Ovary (tissue), 9 donors: Measurements from ENCODE around the gene SURF1. TPM values are rescaled to one million over a fixed set of nuclear protein-coding genes. Genes with fewer than 3 reads are reported as not detected.
"Not testable (repeated sequence)": the region's sequence is repeated elsewhere in the genome, so short reads cannot be mapped to it uniquely, and the experiment has no call there.

Source experiments
- DNase-seq, 5 donors: peaks; one replicate each; pipeline ENCODE4 v3.0.0-alpha.2; 2019 to 2020
- H3K27ac ChIP-seq, 2 donors: fragments of 200-600 bp; one replicate each; pipeline versions ENCODE4 v1.5.1 to v1.8.0; 2019 to 2022
- H3K27me3 ChIP-seq: fragments of 200-600 bp; one replicate; pipeline ENCODE4 v1.8.0; 2022
- H3K36me3 ChIP-seq: fragments of 200-600 bp; sonication (generic); one replicate; pipeline ENCODE4 v1.5.1; 2019
- H3K4me1 ChIP-seq: one replicate; pipeline ENCODE4 v1.8.1; 2013; ENCODE audit warnings: mild to moderate bottlenecking, moderate library complexity; ENCODE audit not compliant: insufficient read depth
- H3K4me3 ChIP-seq: fragments of 200-600 bp; sonication (generic); one replicate; pipeline ENCODE4 v1.5.1; 2017
- H3K9me3 ChIP-seq, 2 donors: fragments of 200-600 bp in 1 of 2; sonication (generic) in 1 of 2; one replicate each; pipeline versions ENCODE4 v1.5.1 to v1.8.1; 2013 to 2019; ENCODE audit warnings: mild to moderate bottlenecking in 1 of 2, moderate library complexity in 1 of 2
- EP300 ChIP-seq: sonication (generic); formaldehyde crosslinking; IDR thresholded peaks from one replicate; pipeline ENCODE4 v1.6.1; 2017; ENCODE audit warnings: antibody characterized with exemption
- POLR2A ChIP-seq: fragments of 450-650 bp; IDR thresholded peaks from one replicate; pipeline ENCODE4 v1.6.1; 2017; ENCODE audit warnings: antibody characterized with exemption, mild to moderate bottlenecking, moderate library complexity
- WGBS, 3 donors: extraction: QIAGEN DNeasy Blood & Tissue Kit in 1 of 3; methylation state at CpG; one replicate each; pipeline versions ENCODE4 v1.1.5 to v1.1.7; 2013 to 2017; 5-methylcytosine and 5-hydroxymethylcytosine counted together
- intact Hi-C, 4 donors: fragments of 100-400 bp; cut with DNase I; formaldehyde crosslinking; loops; one replicate each; pipeline versions ENCODE4 v1.11.0 to v1.15.1; 2022 to 2023
- polyA plus RNA-seq, 2 donors: library from polyadenylated mRNA; stranded (reverse); fragments of 200-250 nt in 1 of 2; fragments of 350-450 nt in 1 of 2; fragmentation: Illumina TruSeq in 1 of 2; extraction: RNeasy Lipid Tissue Mini Kit (QIAGEN cat#74804) in 1 of 2; gene quantifications; one replicate each; pipeline ENCODE4 v1.2.3, GENCODE V29; 2013 to 2014
- total RNA-seq, 7 donors: library from RNA; depleted of rRNA in 2 of 7; stranded (reverse); fragments of >200 nt in 2 of 7; fragmentation: NEBNext Ultra II Directional in 3 of 7; extraction: Animal tissue kit (Norgen Biotek cat#: 25700) in 3 of 7; gene quantifications; one replicate each; pipeline versions ENCODE4 v1.1.0 to v1.2.4, GENCODE V29; 2016 to 2023
- TF ChIP-seq, protein P1 (sequence below), 3 donors: fragments of 450-650 bp in 2 of 3; fragments of 200-600 bp in 1 of 3; IDR thresholded peaks; one replicate each; pipeline versions ENCODE4 v1.5.1 to v1.8.0; 2016 to 2022; ENCODE audit warnings: antibody characterized with exemption in 3 of 3, mild to moderate bottlenecking in 1 of 3
- donor health status: DM: no; HTN: no; CAD: no; lungs with moderate emphysema.
- donor health status: DM: no; HTN: no; CAD: no.
- donor health status: Bipolar disorder and iron deficiency.
- donor health status: DM: yes; HTN: yes; CAD: no.
- donor health status: DM: no; HTN: no; CAD: no.
- donor health status: DM: yes; HTN: yes; CAD: no.

Gene SURF1
- total and polyA plus RNA-seq, 9 donors = 23.5 to 51.3 (median 35.6) TPM

DNA sequence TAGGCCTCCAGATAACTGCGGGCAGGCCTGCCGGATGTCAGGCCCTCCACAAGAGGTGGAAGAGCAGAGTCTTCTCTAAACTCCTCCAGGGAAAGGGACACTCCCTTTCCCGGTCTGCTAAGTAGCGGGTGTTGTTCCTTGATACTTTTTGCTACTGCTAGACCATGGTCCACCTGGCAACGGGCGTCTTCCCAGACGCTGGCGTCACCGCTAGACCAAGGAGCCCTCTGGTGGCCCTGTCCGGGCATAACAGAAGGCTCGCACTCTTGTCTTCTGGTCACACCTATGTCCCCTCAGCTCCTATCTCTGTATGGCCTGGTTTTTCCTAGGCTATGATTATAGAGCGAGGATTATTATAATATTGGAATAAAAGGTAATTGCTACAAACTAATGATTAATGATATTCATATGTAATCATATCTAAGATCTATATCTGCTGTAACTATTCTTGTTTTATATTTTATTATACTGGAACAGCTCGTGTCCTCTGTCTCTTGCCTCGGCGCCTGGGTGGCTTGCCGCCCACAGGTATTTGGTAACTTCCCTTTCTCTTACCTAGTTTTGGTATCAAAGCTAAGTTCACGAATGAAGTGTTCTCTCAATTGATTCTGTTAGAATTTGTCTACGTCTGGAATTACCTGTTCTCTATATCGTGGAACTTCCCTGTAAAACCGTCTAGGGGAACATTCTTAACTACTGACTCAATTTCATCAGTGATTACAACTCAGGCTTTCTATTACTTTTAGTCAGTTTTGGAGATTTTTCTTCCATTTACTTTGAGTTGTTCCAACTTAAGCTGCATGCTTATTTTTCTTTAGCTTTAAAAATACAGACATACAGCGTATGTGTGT, 26.8 kb downstream of the SURF1 start:
- H3K4me1 ChIP-seq, H3K27ac ChIP-seq, H3K36me3 ChIP-seq, H3K27me3 ChIP-seq, H3K9me3 ChIP-seq, H3K4me3 ChIP-seq: not testable (repeated sequence)
- DNase-seq = peak in 3 of 5 donors; percentile 47 to 66 (median 57)
- intact Hi-C loops = loop anchor here (5.0 to 10.0 kb wide), 3 partner anchors 142 to 147 kb away; no protein-coding TSS in a partner anchor
- TF ChIP-seq, protein P1, sequence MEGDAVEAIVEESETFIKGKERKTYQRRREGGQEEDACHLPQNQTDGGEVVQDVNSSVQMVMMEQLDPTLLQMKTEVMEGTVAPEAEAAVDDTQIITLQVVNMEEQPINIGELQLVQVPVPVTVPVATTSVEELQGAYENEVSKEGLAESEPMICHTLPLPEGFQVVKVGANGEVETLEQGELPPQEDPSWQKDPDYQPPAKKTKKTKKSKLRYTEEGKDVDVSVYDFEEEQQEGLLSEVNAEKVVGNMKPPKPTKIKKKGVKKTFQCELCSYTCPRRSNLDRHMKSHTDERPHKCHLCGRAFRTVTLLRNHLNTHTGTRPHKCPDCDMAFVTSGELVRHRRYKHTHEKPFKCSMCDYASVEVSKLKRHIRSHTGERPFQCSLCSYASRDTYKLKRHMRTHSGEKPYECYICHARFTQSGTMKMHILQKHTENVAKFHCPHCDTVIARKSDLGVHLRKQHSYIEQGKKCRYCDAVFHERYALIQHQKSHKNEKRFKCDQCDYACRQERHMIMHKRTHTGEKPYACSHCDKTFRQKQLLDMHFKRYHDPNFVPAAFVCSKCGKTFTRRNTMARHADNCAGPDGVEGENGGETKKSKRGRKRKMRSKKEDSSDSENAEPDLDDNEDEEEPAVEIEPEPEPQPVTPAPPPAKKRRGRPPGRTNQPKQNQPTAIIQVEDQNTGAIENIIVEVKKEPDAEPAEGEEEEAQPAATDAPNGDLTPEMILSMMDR (IDR thresholded peaks at IDR 0.05) = peak; percentile 21 to 58 (median 46)
- WGBS, 3 donors = 49 to 55% (median 52%) methylated on average over 21 of the region's 21 CpGs

DNA sequence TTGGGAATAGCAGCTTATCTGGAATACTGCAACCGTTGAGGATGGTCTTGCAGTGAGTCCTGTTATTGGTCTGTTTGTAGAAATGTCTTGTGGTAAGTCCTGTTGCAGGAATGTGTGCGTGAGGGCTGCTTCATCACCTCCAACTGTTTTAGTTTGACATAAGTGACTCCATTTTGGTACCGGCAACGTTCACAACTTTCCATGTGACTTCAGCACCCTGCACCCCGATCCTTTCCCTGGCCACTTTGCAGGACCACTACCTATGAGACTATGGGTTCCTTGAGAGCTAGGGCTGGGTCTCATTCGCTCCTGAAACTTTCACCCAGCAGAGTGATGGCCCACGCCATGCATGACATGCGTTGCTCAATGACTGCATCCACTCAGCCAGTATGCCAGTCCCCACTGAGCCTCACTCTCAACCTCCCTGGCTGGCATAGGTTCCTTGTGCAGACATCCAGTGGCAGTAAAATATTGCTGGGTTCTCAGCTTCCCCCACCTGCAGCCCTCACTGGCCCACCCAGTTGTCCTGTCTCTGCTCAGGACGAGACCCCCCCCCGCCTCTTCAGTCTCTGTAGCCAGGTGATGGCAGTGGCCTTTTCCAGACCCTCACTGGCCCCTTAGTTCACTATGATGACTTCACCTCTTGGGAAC, 28.3 kb downstream of the SURF1 start:
- Histone ChIP-seq H3K4me3 (no peak overlapping the region), H3K27ac (no peak overlapping the region), H3K9me3 (no peaks in the 10 kb centered on the region), H3K36me3 (no peaks in the 10 kb centered on the region), H3K27me3 (no peaks in the 10 kb centered on the region), H3K4me1 (no peaks in the 10 kb centered on the region)
- intact Hi-C loops = loop anchor here in 2 of 4 donors (5.0 to 10.0 kb wide), 2 partner anchors 141 to 143 kb away; no protein-coding TSS in a partner anchor
- TF ChIP-seq, protein P1 (IDR thresholded peaks at IDR 0.05) = no peak
- TF ChIP-seq POLR2A (no peak), EP300 (no peak)
- 86 to 88% (median 88%) methylated on average over 10 of the region's 10 CpGs for WGBS, 3 donors
- DNase-seq = peak in 1 of 5 donors; percentile 22

DNA sequence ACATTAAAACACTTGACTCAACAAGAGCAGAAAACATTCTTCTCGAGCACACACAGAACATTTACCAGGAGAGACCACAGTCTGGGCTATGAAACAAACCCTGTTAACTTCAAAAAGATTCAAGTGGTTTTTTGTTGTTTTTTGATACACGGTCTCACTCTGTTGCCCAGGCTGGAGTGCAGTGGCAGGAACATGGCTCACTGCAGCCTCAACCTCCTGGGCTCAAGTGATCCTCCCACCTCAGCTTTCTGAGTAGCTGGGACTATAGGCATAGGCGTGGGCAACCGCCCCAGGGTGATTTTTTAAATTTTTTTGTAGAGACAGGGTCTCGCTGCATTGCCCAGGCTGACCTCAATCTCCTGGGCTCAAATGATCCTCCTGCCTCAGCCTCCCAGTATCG, 29.3 kb downstream of the SURF1 start:
- not testable (repeated sequence) for H3K27ac ChIP-seq, H3K4me3 ChIP-seq, H3K9me3 ChIP-seq, H3K4me1 ChIP-seq, H3K27me3 ChIP-seq, DNase-seq, H3K36me3 ChIP-seq
- intact Hi-C loops = loop anchor here in 2 of 4 donors (5.0 to 10.0 kb wide), 2 partner anchors 140 to 142 kb away; no protein-coding TSS in a partner anchor
- whole genome bisulfite sequencing, 3 donors = 83 to 89% (median 84%) methylated on average over 6 of the region's 6 CpGs

DNA sequence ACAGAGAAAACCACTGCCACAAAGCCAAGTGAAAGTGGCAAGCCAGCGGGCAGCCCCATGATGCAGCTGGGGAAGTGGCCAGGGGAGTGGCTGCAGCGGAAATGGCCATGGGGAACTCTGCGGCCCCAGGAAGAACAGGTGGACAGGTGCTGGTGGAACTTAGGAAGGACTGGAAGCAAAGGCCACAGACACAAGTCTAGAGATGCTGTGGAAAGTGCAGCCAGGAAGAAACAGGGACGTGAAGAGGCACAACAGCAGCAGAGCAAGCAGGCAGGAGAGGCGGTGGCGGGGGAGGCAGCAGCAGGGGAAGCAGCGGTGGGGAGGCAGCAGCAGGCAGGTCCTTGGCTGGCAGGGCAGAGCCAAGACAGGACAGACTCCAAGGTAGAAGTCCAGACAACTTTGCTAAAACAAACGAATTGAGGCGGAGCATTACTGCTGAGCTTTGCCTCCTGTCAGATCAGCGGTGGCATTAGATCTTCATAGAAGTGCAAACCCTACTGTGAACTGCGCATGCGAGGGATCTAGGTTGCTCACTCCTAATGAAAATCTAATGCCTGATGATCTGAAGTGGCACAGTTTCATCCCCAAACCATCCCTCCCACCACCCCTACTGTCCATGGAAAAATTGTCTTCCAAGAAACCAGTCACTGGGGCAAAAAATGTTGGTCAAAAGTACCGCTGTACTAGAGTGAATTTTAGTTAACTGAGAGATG, 32.1 kb downstream of the SURF1 start:
- no peak for TF ChIP-seq POLR2A
- TF ChIP-seq, protein P1 (IDR thresholded peaks at IDR 0.05) = no peak
- intact Hi-C loops = loop anchor here in 1 of 4 donors (10.0 kb wide), 1 partner anchor 139 kb away; no protein-coding TSS in a partner anchor
- Histone ChIP-seq H3K27ac (no peak overlapping the region), H3K9me3 (no peaks in the 10 kb centered on the region), H3K4me1 (no peaks in the 10 kb centered on the region), H3K36me3 (no peaks in the 10 kb centered on the region), H3K27me3 (no peaks in the 10 kb centered on the region), H3K4me3 (no peak overlapping the region)
- WGBS, 3 donors = 87 to 89% (median 88%) methylated on average over 13 of the region's 13 CpGs
- DNase-seq = no peak
